Measurements from ENCODE around the gene CTCFL.

CTCFL gene

GRCh38 chr20:57464642-57465211, 60.2 kb downstream of the CTCFL start:
- DNase-seq (ENCODE audit: low read depth in 2 of 2) = no peak

- DNase-seq (ENCODE audit: low read depth in 2 of 2) = no peak
Observed at GRCh38 chr20:57462781-57463180, 62.2 kb downstream of the CTCFL start.

- DNase-seq (ENCODE audit: low read depth in 2 of 2) = no peak
Observed at GRCh38 chr20:57461726-57462125, 63.2 kb downstream of the CTCFL start.

DNA sequence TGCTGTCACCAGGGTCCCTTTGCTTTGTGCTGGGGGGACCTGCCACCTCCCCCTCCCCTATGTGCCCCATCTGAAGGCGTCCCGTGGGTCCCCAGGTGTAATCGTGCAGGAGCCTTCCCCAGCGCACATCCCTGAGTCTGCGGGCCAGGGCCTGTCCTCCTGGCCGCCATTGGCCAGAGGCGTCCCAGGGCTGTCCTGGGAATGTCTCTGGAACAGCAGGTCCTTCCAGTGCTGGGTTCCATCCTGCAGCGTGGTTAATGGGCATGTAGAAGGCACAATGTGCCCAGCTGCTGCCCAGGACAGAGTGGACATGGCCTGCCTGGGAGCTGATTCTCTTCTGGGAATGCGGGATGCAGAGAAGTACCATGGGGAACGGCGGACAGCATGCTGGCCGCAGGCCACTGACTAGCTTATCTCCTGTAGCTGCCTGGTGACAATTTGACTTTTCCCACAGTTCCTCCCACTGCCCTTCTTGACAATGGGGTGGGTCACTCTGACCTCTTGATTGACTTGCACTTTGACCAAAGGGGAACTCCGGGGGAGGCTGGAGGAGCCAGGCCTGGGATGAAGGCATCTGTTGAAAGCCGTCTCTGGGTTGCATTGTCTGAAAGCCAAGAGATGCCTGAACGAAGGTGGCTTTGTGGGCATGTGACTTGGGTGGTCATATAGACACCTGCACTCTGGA, 64.0 kb downstream of the CTCFL start:
- no peak for DNase-seq (ENCODE audit: low read depth in 2 of 2)

- no peak for DNase-seq (ENCODE audit: low read depth in 2 of 2)
Observed at GRCh38 chr20:57459897-57460296, 65.0 kb downstream of the CTCFL start.

DNA sequence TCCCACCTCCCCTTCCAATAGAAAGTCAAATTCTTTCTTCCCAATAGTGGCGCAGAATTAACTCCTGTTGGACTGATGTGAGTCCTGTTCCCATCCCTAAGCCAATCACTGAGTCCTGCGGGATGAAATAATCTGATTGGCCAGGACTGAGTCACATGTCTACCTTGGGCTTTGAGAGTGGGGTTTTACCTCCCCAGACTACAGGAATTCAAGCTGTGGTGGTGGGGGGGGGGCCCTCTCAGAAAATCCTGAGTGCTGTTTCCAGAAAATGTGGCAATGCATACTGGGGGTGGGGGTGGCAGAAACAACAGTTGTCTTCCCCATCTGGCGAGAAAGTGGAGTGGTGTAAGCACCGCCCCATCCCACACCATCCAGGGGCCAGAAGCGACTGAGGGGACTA, 65.7 kb downstream of the CTCFL start:
- DNase-seq (ENCODE audit: low read depth in 2 of 2) = no peak

DNA sequence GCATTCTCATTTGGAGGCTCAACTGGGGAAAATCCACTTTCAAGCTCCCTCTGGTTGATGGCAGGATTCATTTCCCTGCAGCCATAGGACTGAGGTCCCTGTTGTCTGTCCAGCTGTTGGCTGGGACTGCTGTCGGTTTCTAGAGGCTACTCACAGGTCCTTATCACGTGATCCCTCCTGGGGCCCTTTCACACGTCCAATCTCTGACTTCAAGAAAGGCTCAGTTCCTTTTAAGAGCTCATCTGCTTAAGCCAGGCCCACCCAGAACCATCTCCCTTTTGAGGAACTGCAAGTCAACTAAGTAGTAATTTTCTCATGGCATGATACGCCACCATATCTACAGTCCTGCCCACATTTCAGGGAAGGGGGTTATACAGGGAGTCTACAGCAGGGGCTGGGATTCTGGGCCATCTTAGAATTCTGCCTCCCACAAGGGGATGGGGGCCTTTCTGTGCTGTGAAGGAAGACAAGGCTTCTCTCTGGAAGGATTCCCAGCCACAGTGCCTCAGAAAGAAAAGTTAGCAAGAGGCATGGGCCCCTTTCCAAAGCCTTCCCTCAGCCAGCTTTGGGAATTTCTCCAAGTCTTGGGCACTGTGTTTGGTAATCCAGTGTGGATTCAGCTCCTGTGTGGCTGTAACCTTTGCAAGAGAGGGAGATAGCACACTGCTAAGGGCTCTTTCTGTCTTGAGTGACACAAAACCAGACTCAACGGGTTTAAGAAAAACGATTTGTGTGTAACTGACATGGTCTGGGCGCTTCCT, 66.4 kb downstream of the CTCFL start:
- no peak for DNase-seq (ENCODE audit: low read depth in 2 of 2)

GRCh38 chr20:57457243-57458095, 67.5 kb downstream of the CTCFL start:
- no peak for DNase-seq (ENCODE audit: low read depth in 2 of 2)

GRCh38 chr20:57456116-57456515, 68.8 kb downstream of the CTCFL start:
- DNase-seq (ENCODE audit: low read depth in 2 of 2) = no peak

- no peak for DNase-seq (ENCODE audit: low read depth in 2 of 2)
Observed at GRCh38 chr20:57455386-57455785, 69.6 kb downstream of the CTCFL start.

GRCh38 chr20:57451795-57452661, 72.9 kb downstream of the CTCFL start:
- no peak for DNase-seq (ENCODE audit: low read depth in 2 of 2)

DNA sequence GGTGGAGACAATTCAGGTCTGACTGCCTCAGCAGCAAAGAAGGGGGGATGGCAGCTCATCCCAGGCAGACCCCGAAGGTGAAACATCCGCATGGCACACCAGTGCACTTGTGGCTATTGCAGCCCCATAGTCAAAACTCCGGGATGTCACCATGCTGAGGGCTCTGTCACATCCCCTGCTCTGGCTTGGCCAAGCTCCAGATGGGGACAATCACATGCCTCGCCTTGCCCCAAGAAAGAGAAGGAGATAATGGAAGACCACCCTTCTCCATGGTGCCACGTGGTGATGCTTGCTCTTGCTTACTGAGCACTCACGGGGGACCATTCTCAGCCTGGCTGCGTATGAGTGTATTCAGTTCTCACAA, 73.5 kb downstream of the CTCFL start:
- DNase-seq (ENCODE audit: low read depth in 2 of 2) = no peak

GRCh38 chr20:57450931-57451330, 74.0 kb downstream of the CTCFL start:
- no peak for DNase-seq (ENCODE audit: low read depth in 2 of 2)

DNA sequence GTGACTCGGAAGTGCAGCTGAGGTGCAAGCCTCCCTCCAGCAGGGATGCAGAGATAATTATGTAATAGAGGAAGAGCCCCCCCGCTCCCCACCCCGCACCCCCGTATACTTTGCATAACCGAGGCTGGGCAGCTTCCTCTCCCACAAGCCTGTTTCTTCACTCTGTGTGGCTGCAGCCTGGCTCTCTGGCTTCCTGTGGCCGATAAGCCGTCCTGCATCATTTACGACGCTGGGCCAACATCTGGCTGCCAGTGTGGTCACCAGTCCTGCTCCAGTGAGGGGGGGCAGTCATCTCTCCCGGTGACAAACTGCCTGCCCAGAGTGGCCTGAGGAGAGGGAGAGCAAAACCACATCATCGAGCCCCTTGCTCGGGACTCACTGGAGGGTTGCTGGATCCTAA, 74.5 kb downstream of the CTCFL start:
- no peak for DNase-seq (ENCODE audit: low read depth in 2 of 2)

DNA sequence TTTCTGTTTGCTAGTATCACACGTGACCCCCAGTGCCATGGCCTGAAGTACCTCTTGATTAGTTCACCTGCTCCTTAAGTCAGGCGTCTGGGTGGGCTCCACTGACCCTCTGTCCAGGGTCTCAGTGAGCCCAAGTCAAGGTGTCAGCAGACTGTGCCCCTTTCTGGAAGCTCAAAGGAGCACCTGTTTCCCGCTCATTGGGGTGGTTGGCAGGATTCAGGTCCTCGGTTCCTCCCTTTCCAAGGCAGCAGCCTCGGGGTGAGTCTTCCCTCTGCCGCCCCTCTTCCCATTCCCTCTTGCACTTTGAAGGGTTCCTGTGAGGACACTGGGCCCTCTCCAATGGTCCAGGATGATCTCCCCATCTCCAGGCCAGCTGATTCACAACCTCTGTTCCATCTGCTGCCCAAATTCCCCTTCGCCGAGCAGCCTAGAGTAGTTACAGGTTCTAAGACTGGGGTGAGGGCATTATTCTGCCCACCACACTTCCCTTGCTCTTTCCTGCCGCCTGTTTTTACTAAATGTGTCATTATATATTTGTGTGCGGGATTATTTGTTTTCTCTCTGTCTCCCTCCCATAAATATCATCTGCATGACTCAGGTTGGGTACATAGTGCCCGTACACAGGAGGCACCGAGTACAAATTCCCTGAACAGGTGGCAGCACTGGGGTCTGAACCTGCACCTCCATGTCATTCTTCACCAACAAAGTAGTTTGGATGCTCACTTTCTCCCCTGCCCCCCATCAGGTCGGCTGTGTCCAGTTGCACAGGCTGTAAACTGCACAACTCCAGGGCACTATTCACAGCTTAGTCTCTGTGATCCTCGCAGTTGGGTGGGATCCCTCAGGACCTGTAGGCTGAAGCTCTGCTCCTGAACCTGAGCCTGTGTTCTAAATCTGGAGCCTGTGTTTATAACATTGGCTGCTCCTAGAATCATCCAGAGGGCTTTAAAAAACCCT, 75.3 kb downstream of the CTCFL start:
- no peak for DNase-seq (ENCODE audit: low read depth in 2 of 2)

- DNase-seq (ENCODE audit: low read depth in 2 of 2) = no peak
Observed at GRCh38 chr20:57448764-57449354, 76.1 kb downstream of the CTCFL start.
